Heart right ventricle (tissue), 16 donors: Measurements from ENCODE around the gene NFATC1. TPM values are rescaled to one million over a fixed set of nuclear protein-coding genes. Genes with fewer than 3 reads are reported as not detected.

ENCODE experiments used
- ATAC-seq, 8 donors: fragments of 200-7000 bp; cut with Tn5 transposase; one replicate each; pipeline ENCODE4 v1.9.1; 2020; ENCODE audit warnings: mild to moderate bottlenecking in 8 of 8, moderate library complexity in 8 of 8, moderate number of reproducible peaks in 1 of 8
- DNase-seq, 2 donors: peaks; one replicate each; pipeline ENCODE4 v3.0.0-alpha.2; 2020
- H3K27ac ChIP-seq, 10 donors: fragments of 200-600 bp; sonication (generic) in 2 of 10; one replicate each; pipeline versions ENCODE4 v1.5.0 to v1.8.0; 2020 to 2022; ENCODE audit warnings: mild to moderate bottlenecking in 3 of 10
- H3K27me3 ChIP-seq, 7 donors: fragments of 200-600 bp; one replicate each; pipeline ENCODE4 v1.8.0; 2021 to 2022; ENCODE audit warnings: mild to moderate bottlenecking in 2 of 7
- H3K36me3 ChIP-seq, 9 donors: fragments of 200-600 bp; sonication (generic) in 1 of 9; one replicate each; pipeline versions ENCODE4 v1.5.0 to v1.8.0; 2020 to 2022; ENCODE audit warnings: mild to moderate bottlenecking in 2 of 9
- H3K4me1 ChIP-seq, 9 donors: fragments of 200-600 bp; sonication (generic) in 1 of 9; one replicate each; pipeline versions ENCODE4 v1.5.0 to v1.8.0; 2020 to 2022; ENCODE audit warnings: mild to moderate bottlenecking in 4 of 9
- H3K4me3 ChIP-seq, 10 donors: fragments of 200-600 bp; sonication (generic) in 2 of 10; one replicate each; pipeline versions ENCODE4 v1.5.0 to v1.8.0; 2020 to 2022; ENCODE audit warnings: mild to moderate bottlenecking in 7 of 10, moderate library complexity in 2 of 10
- H3K9me3 ChIP-seq, 11 donors: fragments of 200-600 bp in 10 of 11; sonication (generic) in 2 of 11; one replicate each; pipeline versions ENCODE4 v1.5.0 to v1.8.0; 2013 to 2022; ENCODE audit warnings: mild to moderate bottlenecking in 2 of 11, control low read depth in 1 of 11, moderate library complexity in 1 of 11
- CTCF ChIP-seq, 9 donors: fragments of 200-600 bp; sonication (generic) in 2 of 9; IDR thresholded peaks; one replicate each; pipeline versions ENCODE4 v1.5.0 to v1.8.0; 2021 to 2022; ENCODE audit warnings: antibody characterized with exemption in 9 of 9, mild to moderate bottlenecking in 5 of 9, moderate library complexity in 1 of 9
- WGBS, 2 donors: extraction: QIAGEN DNeasy Blood & Tissue Kit; methylation state at CpG; one replicate each; pipeline ENCODE4 v1.1.7; 2013; ENCODE audit warnings: inconsistent platforms in 1 of 2; 5-methylcytosine and 5-hydroxymethylcytosine counted together
- intact Hi-C, 10 donors: fragments of 100-400 bp; cut with DNase I; formaldehyde crosslinking; loops; one replicate each; pipeline versions ENCODE4 v1.11.1 to v1.14.2; 2022
- polyA plus RNA-seq, 2 donors: library from polyadenylated mRNA; stranded (reverse); fragments of 200-250 nt; gene quantifications; one replicate each; pipeline ENCODE4 v1.2.3, GENCODE V29; 2013
- total RNA-seq, 10 donors: library from RNA; stranded (reverse); fragmentation: NEBNext Ultra II Directional in 3 of 10; extraction: Animal tissue kit (Norgen Biotek cat#: 25700) in 3 of 10; gene quantifications; one replicate each; pipeline versions ENCODE4 v1.2.1 to v1.2.4, GENCODE V29; 2021 to 2023
- donor health status: Arrhythmogenic right ventricular cardiomyopathy.
- donor health status: ischemic (EF 13 %, LVEDD 7.1; RV severe dilation, severe dysfunction).
- donor health status: healthy with polysubstance abuse.
- donor health status: DM: no; HTN: yes; CAD: no.
- donor health status: DM: no; HTN: no; CAD: no.
- donor health status: ischemic (EF 25% LVEDD 6.9; RV normal size, moderate dysfunction).
- donor health status: ischemic (EF 25% LVEDD 5.7; RV mildly dilated, moderate dysfunction).
- donor health status: healthy.
- donor health status: DM: yes; HTN: yes; CAD: no.
- donor health status: Ischemic cardiomyopathy.
- donor health status: ischemic (EF 35%, LVEDD 5.7; RV mildly dilated, moderate dysfunction).
- donor health status: nonischemic (EF 11% LVEDD 7.7; RV severe dilation, severe dysfunction).
- donor health status: DM: yes; HTN: yes; CAD: no.
- donor health status: PGD.
- donor health status: ischemic (EF 29% LVEDD 5.4; RV normal size, mild dysfunction).
- donor health status: nonischemic (EF 23%, LVEDD 6.1; RV moderate dilation, normal function).

NFATC1 gene
- total and polyA plus RNA-seq, 12 donors: 6.3 to 23.8 (median 18.6) TPM

GRCh38 chr18:79521416-79522205 lies 125.9 kb downstream of the NFATC1 start:
- TF ChIP-seq CTCF (IDR thresholded peaks at IDR 0.05): no peak
- Histone ChIP-seq H3K27me3 (no peaks in the 10 kb centered on the region), H3K27ac (no peak overlapping the region), H3K4me3 (no peak overlapping the region), H3K36me3 (no peaks in the 10 kb centered on the region), H3K4me1 (peaks cover 10 to 43% (median 16%) of the 10 kb centered on the region in 9 donors), H3K9me3 (no peaks in the 10 kb centered on the region)
- 77 to 86% methylated on average over 7 to 9 of the region's 9 CpGs for WGBS, 2 donors
- no peak for DNase-seq
- no peak for ATAC-seq
- intact Hi-C loops: no loop called here

GRCh38 chr18:79522451-79523205 lies 126.9 kb downstream of the NFATC1 start:
- H3K27ac ChIP-seq: peak overlapping the region in 1 of 10 donors; percentile 85
- WGBS, 2 donors: 95 to 96% methylated on average over 17 of the region's 17 CpGs
- H3K9me3 ChIP-seq: no peaks in the 10 kb centered on the region
- no peaks in the 10 kb centered on the region for H3K27me3 ChIP-seq
- H3K4me1 ChIP-seq: peaks cover 13 to 41% (median 21%) of the 10 kb centered on the region in 9 donors
- no peak overlapping the region for H3K4me3 ChIP-seq
- H3K36me3 ChIP-seq: peaks cover 0 to 5% (median 0%) of the 10 kb centered on the region in 9 donors
- ATAC-seq (no peak), DNase-seq (no peak)
- no peak for TF ChIP-seq CTCF (IDR thresholded peaks at IDR 0.05)
- intact Hi-C loops: no loop called here

- Histone ChIP-seq H3K36me3 (peaks cover 0 to 11% (median 0%) of the 10 kb centered on the region in 9 donors), H3K9me3 (no peaks in the 10 kb centered on the region), H3K27ac (peak overlapping the region in 1 of 10 donors; percentile 85), H3K4me3 (no peak overlapping the region), H3K4me1 (peaks cover 13 to 35% (median 21%) of the 10 kb centered on the region in 9 donors), H3K27me3 (no peaks in the 10 kb centered on the region)
- DNase-seq: no peak
- no peak for ATAC-seq
- intact Hi-C loops: no loop called here
- 91 to 93% methylated on average over 11 of the region's 11 CpGs for WGBS, 2 donors
- no peak for TF ChIP-seq CTCF (IDR thresholded peaks at IDR 0.05)
Observed at GRCh38 chr18:79523206-79523735, 127.5 kb downstream of the NFATC1 start.

GRCh38 chr18:79523736-79524180 lies 128.0 kb downstream of the NFATC1 start:
- ATAC-seq (no peak), DNase-seq (no peak)
- intact Hi-C loops: no loop called here
- Histone ChIP-seq H3K27me3 (no peaks in the 10 kb centered on the region), H3K4me1 (peaks cover 13 to 35% (median 21%) of the 10 kb centered on the region in 9 donors), H3K9me3 (no peaks in the 10 kb centered on the region), H3K36me3 (peaks cover 0 to 16% (median 0%) of the 10 kb centered on the region in 9 donors), H3K27ac (peak overlapping the region in 1 of 10 donors; percentile 85), H3K4me3 (peak overlapping the region in 1 of 10 donors; percentile 31)
- 80 to 84% methylated on average over 13 of the region's 13 CpGs for WGBS, 2 donors
- TF ChIP-seq CTCF (IDR thresholded peaks at IDR 0.05): no peak
